ENCODE results near the gene TGM2. TPM values are rescaled to one million over a fixed set of nuclear protein-coding genes. Genes with fewer than 3 reads are reported as not detected.

Gene TGM2
- total and polyA plus RNA-seq, 2 donors (not counting 3 experiments of a cell fraction or from before 2014, with no cell fraction given): 861 to 868 TPM

DNA sequence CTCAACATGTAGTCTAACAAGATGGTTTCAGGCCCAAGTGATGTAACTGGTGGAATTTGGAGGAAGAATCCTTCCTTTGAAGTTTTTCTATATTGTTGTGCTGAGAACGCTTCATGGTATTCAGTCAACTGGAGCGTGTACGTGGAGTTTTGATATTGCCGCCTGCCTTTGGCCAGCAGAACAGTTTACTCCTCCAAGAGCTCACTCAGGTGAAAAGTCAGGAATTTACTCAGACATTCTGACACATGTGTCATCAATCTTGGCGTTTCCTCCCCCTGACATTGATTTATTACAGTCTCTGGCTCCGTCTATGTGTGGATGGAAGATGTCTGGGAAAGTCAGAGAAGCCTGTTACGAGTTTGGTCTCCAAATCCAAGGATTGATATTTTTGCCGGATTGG, 19.0 kb upstream of the TGM2 start:
- TF ChIP-seq MYC (IDR thresholded peaks at IDR 0.05; ENCODE audit: low read depth, low read length) (no peak), EZH2 (IDR thresholded peaks at IDR 0.05; ENCODE audit: borderline replicate concordance, low read depth, low read length, severe bottlenecking) (no peak), POLR2AphosphoS5 (IDR thresholded peaks at IDR 0.05; ENCODE audit: insufficient read depth, low read depth, low read length) (no peak), CTCF (IDR thresholded peaks at IDR 0.05; ENCODE audit: extremely low read depth in 1 of 2, insufficient read depth in 1 of 2, low read depth in 1 of 2, low read length in 2 of 2) (no peak), FOS (IDR thresholded peaks at IDR 0.05; ENCODE audit: borderline replicate concordance, insufficient read depth, low read length) (no peak), MAX (IDR thresholded peaks at IDR 0.05; ENCODE audit: insufficient read depth, insufficient read length) (no peak), POLR2A (IDR thresholded peaks at IDR 0.05; ENCODE audit: low read depth, low read length) (no peak), GATA2 (IDR thresholded peaks at IDR 0.05; ENCODE audit: insufficient read depth, insufficient read length, low read depth, low read length) (no peak)
- H3K4me2 ChIP-seq (ENCODE audit: insufficient read depth, low read length): no peak overlapping the region
- H3K9me1 ChIP-seq (replicated peaks; ENCODE audit: control insufficient read depth, extremely low read depth, insufficient read depth, low read length): no peaks in the 10 kb centered on the region
- H3K36me3 ChIP-seq (ENCODE audit: control insufficient read depth in 2 of 2, extremely low read depth in 1 of 2, insufficient read depth in 2 of 2, low read length in 2 of 2): no peaks in the 10 kb centered on the region
- ChIA-PET CTCF (interaction anchor here (0.9 kb wide), 1 partner anchor 11 kb away, joined by 3 read pairs; no protein-coding TSS in a partner anchor), POLR2A (no interaction called here)
- H2AFZ ChIP-seq (ENCODE audit: low read depth, low read length): no peak overlapping the region
- no TSS peak for BruUV-seq (replicated peaks)
- no peak overlapping the region for H3K27ac ChIP-seq (ENCODE audit: insufficient read depth, low read depth, low read length)
- peak; percentile 12 for DNase-seq (ENCODE audit: low read depth, low spot score)
- no peak overlapping the region for H3K4me3 ChIP-seq (replicated peaks in 1 of 3; ENCODE audit: insufficient read depth in 1 of 3, low read depth in 1 of 3, low read length in 3 of 3)
- intact Hi-C loops (cut with micrococcal nuclease): no loop called here
- H3K4me1 ChIP-seq (ENCODE audit: control insufficient read depth, extremely low read depth, insufficient read depth, low read length): peaks cover 17% of the 10 kb centered on the region
- H3K9me3 ChIP-seq (replicated peaks; ENCODE audit: control insufficient read depth, insufficient read depth, low read length): no peaks in the 10 kb centered on the region
- no peaks in the 10 kb centered on the region for H4K20me1 ChIP-seq (replicated peaks; ENCODE audit: control insufficient read depth, extremely low read depth, insufficient read depth, low read length)
- H3K27me3 ChIP-seq (ENCODE audit: control insufficient read depth in 2 of 2, insufficient read depth in 2 of 2, low read length in 2 of 2): no peaks in the 10 kb centered on the region
- dilution Hi-C loops (cut with MboI; ENCODE audit: extremely low pct_ligation_motif_present, low sequenced_read_pairs): no loop called here
- peak; percentile 4 for FAIRE-seq
- H3K79me2 ChIP-seq (ENCODE audit: control insufficient read depth, insufficient read depth, low read length): no peaks in the 10 kb centered on the region
- no peak overlapping the region for H3K9ac ChIP-seq (replicated peaks; ENCODE audit: extremely low read depth, insufficient read depth, low read length)
